Lower lobe of right lung (tissue), 2 donors: Measurements from ENCODE around the gene LBX2. TPM values are rescaled to one million over a fixed set of nuclear protein-coding genes. Genes with fewer than 3 reads are reported as not detected.

ENCODE experiments used
- ATAC-seq, 2 donors: fragments of 200-7000 bp; cut with Tn5 transposase; one replicate each; pipeline ENCODE4 v1.9.1; 2020 to 2022; ENCODE audit warnings: mild to moderate bottlenecking in 2 of 2, moderate library complexity in 2 of 2
- DNase-seq: peaks from one replicate; pipeline ENCODE4 v3.0.0-alpha.2; 2020
- H3K27ac ChIP-seq: fragments of 200-600 bp; one replicate; pipeline ENCODE4 v1.8.0; 2022
- H3K27me3 ChIP-seq: fragments of 200-600 bp; one replicate; pipeline ENCODE4 v1.8.0; 2022; ENCODE audit warnings: low read depth
- H3K36me3 ChIP-seq: fragments of 200-600 bp; one replicate; pipeline ENCODE4 v1.8.0; 2022; ENCODE audit warnings: mild to moderate bottlenecking
- H3K4me1 ChIP-seq: fragments of 200-600 bp; one replicate; pipeline ENCODE4 v1.8.0; 2022
- H3K4me3 ChIP-seq: fragments of 200-600 bp; one replicate; pipeline ENCODE4 v1.8.0; 2022; ENCODE audit warnings: mild to moderate bottlenecking
- H3K9me3 ChIP-seq: fragments of 200-600 bp; one replicate; pipeline ENCODE4 v1.8.0; 2022
- intact Hi-C: fragments of 100-400 bp; cut with DNase I; formaldehyde crosslinking; loops from one replicate; pipeline ENCODE4 v1.11.0; 2022
- total RNA-seq: library from RNA; stranded (reverse); fragmentation: NEBNext Ultra II Directional; extraction: Animal tissue kit (Norgen Biotek cat#: 25700); gene quantifications from one replicate; pipeline ENCODE4 v1.2.1, GENCODE V29; 2021
- TF ChIP-seq, protein P1 (sequence below): fragments of 200-600 bp; IDR thresholded peaks from one replicate; pipeline ENCODE4 v1.8.0; 2022; ENCODE audit warnings: antibody characterized with exemption, mild to moderate bottlenecking
- donor health status: DM: no; HTN: yes; CAD: no; lungs with severe emphysema.

Gene LBX2
- total RNA-seq, 1 donor from 2014 or later, result 1.5 TPM

DNA sequence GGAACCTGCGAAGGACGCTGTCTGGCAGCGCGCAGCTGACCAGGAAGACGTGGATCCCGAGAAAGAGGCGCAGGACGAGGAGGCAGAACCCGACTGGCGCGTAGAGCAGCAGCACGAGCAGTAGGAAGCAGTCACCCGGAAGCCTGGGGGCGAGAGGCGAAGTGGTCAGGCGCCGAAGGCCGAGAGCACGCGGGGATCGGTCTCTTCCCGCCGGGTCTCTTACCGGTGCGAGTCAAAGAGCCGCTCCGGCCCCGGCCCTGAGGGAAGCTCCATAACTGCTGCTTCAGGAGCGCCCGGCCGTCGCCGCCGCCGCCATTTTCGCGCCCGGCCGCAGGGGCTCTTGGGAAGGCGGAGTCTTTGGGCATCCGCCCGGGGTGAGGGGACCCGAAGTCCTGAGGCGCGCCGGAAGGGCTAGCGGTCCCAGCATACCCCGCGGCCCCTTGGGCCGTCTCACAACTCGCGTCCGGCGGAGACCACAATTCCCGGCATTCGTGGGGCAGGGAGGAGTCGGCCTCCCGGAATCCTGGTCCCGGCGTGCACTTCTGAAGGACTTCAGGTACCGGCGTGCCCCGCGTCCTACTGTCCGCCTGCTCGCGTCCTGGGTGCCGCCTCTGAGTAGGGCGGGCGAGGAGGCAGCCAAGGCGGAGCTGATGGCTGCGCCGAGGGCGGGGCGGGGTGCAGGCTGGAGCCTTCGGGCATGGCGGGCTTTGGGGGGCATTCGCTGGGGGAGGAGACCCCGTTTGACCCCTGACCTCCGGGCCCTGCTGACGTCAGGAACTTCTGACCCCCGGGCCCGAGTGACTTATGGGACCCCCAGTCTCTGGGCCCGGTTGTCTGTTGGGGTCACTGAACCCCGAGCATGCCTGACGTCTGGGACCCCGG lies 30.2 kb upstream of the LBX2 start, which contains the start of the genes AUP1 and HTRA2:
Gene AUP1, minus strand, starts transcription at position 350 of the 882 bp plus-strand sequence. Its CDS starts 77 bp downstream, at position 273.
Gene HTRA2, plus strand, starts transcription at position 577 of the 882 bp plus-strand sequence. Its CDS starts 74 bp downstream, at position 651.
- peak; percentile 97 for ATAC-seq
- H3K36me3 ChIP-seq, result peaks cover 54% of the 10 kb centered on the region

DNA sequence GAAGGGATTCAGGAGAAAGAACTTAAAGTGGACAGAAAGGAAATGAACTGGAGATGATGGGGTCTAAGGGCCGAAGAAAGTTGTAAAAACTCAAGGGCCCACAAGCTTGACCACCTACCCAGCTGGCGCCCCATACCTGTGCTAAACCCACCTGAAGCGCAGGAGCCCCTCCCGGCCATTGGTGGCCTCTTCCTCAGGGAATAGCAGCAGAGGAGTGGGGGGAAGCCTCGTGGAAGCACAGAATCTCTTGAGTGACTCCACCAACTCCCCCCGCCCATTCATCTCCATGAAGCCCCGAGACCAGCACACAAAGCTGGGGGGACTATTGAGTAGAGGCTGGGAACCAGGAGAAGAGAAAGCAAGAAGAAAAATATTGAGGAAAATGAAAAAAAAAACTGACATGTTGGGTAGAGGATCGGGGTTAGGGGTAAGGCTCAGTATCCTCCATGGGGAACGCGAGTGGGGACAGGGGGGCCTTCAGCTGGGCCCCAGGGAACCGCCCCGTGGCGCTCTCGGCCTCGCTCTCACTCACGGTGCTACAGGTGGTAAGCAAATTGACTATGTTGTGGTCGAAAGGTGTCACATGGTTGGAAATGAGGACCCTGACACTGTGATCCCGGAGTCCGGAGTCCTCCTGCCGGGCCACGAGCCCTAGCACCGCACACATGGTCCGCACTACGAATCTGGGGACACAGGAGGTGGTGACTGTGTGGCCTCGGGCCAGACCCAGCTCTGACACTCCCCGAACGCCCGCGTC lies 29.4 kb upstream of the LBX2 start:
- Histone ChIP-seq H3K27me3 (no peaks in the 10 kb centered on the region), H3K36me3 (peaks cover 54% of the 10 kb centered on the region), H3K4me1 (peaks cover 28% of the 10 kb centered on the region), H3K27ac (peak overlapping the region; percentile 94), H3K9me3 (no peaks in the 10 kb centered on the region), H3K4me3 (peak overlapping the region; percentile 98)
- DNase-seq (no peak), ATAC-seq (peak; percentile 14 to 30)
- TF ChIP-seq, protein P1, sequence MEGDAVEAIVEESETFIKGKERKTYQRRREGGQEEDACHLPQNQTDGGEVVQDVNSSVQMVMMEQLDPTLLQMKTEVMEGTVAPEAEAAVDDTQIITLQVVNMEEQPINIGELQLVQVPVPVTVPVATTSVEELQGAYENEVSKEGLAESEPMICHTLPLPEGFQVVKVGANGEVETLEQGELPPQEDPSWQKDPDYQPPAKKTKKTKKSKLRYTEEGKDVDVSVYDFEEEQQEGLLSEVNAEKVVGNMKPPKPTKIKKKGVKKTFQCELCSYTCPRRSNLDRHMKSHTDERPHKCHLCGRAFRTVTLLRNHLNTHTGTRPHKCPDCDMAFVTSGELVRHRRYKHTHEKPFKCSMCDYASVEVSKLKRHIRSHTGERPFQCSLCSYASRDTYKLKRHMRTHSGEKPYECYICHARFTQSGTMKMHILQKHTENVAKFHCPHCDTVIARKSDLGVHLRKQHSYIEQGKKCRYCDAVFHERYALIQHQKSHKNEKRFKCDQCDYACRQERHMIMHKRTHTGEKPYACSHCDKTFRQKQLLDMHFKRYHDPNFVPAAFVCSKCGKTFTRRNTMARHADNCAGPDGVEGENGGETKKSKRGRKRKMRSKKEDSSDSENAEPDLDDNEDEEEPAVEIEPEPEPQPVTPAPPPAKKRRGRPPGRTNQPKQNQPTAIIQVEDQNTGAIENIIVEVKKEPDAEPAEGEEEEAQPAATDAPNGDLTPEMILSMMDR, result no peak
- intact Hi-C loops, result no loop called here

More for the DNA sequence above, 30.2 kb upstream of the LBX2 start, which contains the start of the genes AUP1 and HTRA2:
- H3K4me3 ChIP-seq, result peak within 1 kb of the TSS; percentile 98
- peak within 1 kb of the TSS; percentile 94 for H3K27ac ChIP-seq
- TF ChIP-seq, protein P1, result no peak
- H3K27me3 ChIP-seq, result no peaks in the 10 kb centered on the region
- intact Hi-C loops, result no loop called here
- peak; percentile 99 for DNase-seq
- peaks cover 28% of the 10 kb centered on the region for H3K4me1 ChIP-seq
- no peaks in the 10 kb centered on the region for H3K9me3 ChIP-seq

DNA sequence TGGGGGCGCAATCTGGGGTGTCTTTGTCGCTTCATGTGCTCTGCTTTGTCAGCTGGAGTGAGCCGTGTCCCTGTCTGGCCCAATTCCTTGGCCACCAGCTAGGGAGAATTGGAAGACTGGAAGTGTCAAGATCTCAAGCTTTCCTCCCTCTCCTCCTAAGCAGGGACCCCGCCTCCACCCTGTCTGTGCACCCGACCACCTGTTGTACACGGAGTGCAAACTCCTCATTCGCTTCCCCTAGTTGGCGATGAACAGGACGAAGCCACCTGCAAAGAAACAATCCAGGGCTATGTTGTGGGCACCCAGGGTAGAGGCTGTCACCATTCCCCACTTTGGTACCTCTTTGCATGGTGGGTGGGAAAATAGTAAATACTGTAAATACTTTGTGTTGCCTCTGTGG lies 28.3 kb upstream of the LBX2 start:
- no peak for ATAC-seq
- no peak for DNase-seq
- Histone ChIP-seq H3K36me3 (peaks cover 44% of the 10 kb centered on the region), H3K27ac (no peak overlapping the region), H3K4me1 (peaks cover 28% of the 10 kb centered on the region), H3K27me3 (no peaks in the 10 kb centered on the region), H3K9me3 (no peaks in the 10 kb centered on the region), H3K4me3 (no peak overlapping the region)
- intact Hi-C loops, result no loop called here
- TF ChIP-seq, protein P1, result no peak

DNA sequence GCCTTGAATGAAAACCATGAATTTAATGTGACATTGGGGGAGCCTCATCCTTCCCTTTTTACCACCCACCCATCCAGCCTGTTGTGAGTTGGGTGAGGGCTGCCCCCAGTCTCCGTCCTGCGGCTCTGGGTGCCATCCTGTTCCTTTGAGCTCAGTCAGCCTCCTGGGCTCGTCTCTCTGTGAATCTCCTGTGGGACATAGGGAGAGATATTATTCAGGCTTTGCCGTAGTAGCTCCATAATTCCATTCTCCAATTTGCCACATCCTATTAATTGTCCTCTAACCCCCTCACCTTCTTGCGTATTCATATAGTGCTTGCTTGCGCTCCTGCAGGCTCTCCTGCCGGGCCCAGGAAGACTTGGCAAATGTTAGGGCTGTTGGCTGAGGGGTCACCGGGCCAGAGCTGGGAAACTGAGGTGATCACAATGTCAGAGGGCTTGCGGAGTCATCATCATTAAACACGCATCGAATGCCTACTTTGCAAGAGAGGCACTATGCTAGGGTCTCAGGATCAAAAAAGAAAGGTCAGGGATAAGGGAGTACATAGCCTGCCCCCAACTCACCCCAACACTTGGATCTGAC lies 27.3 kb upstream of the LBX2 start:
- DNase-seq (no peak), ATAC-seq (no peak)
- no peak overlapping the region for H3K27ac ChIP-seq
- H3K27me3 ChIP-seq, result no peaks in the 10 kb centered on the region
- H3K4me3 ChIP-seq, result no peak overlapping the region
- H3K4me1 ChIP-seq, result peaks cover 24% of the 10 kb centered on the region
- intact Hi-C loops, result no loop called here
- no peaks in the 10 kb centered on the region for H3K9me3 ChIP-seq
- TF ChIP-seq, protein P1, result no peak
- H3K36me3 ChIP-seq, result peaks cover 34% of the 10 kb centered on the region
